ENCODE measurements around the gene TMOD3. TPM values are rescaled to one million over a fixed set of nuclear protein-coding genes. Genes with fewer than 3 reads are reported as not detected.
A peak's percentile ranks its signal among the peaks of the same experiment; 100 is the strongest.

Gene TMOD3
- total RNA-seq, 1 experiment from 2014 or later: 19.9 TPM

DNA sequence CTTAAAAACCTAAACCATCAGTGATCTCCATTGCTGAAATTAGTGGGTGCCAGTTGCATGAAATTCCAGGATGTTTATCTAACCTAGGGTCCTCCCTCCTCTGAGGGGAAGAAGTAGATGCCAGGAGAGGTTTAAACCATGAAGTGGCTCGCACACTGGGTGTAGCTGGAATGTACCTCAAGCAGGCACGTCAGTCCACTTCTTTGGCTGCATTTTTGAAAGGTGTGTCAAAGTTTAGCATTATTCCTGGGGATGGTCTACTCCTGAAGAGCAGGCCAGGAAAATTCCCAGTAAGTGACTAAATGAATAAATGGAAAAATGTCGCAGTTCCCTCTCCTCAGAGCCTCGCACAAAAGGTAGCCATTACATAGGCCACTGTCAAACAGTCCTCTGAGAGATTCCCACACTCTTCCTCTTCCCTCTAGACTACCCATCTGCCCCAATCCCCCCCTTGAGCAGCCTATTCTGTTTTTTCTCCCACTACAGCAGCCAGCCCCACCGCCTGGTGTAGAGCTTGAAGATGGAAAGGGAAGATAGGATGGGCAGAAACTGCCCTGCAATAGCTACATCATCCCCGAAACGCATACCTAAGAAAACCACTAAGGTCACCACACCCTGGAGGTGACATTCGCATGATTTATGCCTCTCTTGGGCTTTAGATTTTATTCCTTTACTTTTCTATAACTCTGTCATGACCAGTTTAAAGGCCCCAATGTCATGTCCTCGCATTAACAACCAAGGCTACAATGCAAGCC, 655 bp upstream of the TMOD3 start:
- DNase-seq (ENCODE audit: low spot score): peak; percentile 46

DNA sequence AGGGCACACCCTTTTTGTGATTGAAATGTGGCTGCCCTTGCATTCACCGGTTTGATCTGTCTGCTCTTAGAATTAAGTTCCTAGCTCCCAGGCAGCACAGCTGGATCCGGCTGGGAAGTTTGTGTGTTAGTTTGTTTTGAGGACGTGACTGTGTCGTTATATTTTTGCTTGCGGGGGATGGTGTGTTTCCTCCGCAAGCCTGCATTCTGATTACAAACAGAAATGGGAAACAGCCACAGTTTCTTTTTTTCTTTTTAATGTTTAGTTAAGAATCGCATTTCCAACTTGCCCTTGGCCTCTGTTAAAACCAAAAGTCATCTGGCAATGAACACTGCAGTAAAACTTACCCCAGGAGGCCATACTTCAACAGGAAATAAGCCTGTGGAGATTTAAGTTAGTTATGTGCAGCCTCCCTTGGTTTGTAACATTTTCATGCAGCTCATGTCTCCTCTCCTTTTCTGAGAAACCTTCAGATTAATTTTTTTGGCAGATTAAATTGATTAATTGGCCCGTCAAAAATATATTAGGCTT, 888 bp downstream of the TMOD3 start:
- DNase-seq (ENCODE audit: low spot score): no peak

DNA sequence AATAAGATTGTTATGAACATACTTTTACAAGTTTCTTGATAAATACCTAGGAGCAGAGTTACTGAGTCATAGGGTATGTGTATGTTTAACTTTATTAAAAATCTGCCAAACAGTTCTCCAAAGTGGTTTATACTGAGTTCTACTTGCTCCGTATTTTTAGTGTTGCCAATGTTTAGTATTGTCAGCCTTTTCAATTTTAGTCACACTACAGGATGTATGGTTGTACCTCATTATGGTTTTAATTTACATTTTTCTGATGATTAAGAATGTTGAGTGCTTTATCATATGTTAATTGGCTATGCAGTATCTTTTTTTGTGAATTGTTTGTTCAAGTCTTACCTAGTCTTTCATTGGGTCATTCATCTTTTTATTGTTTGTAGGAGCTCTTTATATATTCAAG, 4.3 kb downstream of the TMOD3 start:
- no peak for DNase-seq (ENCODE audit: low spot score)

DNA sequence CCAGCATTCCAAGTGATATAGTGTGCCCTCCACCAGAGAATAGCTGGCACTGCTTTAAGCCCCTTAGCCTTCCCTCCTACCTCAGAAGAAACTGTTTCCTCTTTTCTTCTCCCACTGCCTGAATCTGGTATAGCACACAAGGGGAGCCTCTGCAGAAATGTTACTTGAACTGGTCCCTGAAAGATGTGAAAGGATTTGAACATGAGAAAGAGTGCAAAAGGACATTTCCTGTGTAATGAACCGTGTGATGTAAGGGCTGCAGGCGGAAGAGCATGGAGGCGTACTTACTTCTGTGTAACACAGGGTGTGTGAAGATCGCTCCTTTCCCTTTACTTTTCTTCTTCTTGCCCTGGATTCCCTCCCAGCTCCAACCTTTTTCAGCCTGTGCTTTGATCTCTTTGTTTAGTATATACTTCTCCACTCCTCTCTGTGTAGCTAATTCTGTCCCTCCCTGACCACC, 8.4 kb downstream of the TMOD3 start:
- DNase-seq (ENCODE audit: low spot score): no peak

DNA sequence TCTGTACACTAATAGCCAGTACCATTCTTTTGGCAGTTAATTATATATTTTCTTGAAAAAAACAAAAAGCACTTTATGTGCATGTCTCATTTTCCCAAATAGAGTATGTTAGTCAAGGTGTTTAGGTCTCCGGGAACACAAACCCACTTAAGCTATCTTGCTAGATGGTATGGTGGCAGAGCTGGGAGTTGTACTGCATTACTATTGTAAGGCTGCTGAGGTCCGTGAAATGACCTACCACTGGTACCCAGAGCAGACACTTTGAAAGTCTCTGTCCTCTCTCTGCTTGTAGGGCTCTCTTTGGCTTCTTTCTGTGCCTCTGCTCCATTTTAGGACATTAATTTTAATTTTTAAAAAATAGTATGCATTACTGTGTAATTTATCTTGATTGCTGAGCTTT, 8.8 kb downstream of the TMOD3 start:
- DNase-seq (ENCODE audit: low spot score): no peak

DNA sequence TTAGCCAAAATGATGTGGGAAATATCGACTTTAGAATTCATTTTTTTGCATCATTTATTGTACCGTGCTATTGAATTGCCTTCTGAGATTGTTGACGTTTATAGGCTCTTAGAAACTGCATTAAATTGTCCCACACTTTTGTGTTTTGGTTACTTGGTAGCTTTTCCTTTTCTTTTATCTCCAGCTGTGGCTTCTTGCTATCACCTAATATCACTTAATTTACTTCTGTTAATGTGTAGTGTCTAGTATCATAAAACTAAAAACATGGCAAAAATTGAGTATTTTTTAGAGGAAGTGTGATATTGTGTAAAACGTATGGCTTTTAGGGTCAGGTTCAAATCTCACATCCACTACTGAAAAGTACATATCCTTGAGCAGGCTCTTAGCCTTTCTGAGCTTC, 11.2 kb downstream of the TMOD3 start:
- no peak for DNase-seq (ENCODE audit: low spot score)

DNA sequence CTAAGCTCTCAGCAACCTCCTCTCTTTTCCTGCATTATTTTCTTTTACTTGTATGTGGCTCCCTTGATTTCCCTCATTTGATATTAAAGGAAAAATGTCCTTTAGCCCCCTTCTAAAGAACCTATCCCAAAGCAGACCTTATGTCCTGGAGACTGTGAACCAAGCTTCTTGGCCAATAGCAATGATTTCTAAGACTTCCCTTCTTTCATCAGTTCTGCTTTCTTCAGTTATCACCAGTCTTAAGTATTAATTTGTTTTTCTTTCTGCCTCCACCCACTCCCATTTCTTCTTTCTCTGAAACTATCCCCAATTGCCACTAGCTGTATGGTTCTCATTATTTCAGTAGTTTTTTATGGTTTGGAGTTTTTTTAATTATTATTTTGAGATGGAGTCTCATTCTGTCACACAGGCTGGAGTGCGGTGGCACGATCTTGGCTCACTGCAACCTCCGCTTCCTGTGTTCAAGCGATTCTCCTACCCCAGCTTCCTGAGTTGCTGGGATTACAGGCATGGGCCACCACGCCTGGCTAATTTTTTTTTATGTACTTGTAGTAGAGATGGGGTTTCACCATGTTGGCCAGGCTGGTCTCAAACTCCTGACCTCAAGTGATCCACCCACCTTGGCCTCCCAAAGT, 12.1 kb downstream of the TMOD3 start:
- no peak for DNase-seq (ENCODE audit: low spot score)

DNA sequence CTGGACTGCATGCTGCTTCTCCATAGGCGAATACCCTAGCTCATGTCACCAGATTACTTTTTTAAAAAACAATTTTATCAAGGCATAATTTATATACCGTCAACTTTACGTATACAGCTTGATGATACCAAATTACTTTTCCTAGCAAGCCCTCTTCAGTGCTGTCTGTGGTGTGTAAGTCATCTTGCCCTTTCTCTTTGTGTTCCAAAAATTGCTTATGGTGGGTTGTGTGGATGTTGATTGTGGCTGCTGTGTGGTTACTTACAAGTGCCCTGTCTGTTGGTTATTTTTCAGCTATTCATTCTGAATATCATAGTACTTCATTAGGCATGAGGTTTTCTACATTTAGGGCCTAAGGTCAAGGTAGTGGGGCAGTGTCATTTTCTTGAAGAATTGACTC, 12.8 kb downstream of the TMOD3 start:
- no peak for DNase-seq (ENCODE audit: low spot score)

DNA sequence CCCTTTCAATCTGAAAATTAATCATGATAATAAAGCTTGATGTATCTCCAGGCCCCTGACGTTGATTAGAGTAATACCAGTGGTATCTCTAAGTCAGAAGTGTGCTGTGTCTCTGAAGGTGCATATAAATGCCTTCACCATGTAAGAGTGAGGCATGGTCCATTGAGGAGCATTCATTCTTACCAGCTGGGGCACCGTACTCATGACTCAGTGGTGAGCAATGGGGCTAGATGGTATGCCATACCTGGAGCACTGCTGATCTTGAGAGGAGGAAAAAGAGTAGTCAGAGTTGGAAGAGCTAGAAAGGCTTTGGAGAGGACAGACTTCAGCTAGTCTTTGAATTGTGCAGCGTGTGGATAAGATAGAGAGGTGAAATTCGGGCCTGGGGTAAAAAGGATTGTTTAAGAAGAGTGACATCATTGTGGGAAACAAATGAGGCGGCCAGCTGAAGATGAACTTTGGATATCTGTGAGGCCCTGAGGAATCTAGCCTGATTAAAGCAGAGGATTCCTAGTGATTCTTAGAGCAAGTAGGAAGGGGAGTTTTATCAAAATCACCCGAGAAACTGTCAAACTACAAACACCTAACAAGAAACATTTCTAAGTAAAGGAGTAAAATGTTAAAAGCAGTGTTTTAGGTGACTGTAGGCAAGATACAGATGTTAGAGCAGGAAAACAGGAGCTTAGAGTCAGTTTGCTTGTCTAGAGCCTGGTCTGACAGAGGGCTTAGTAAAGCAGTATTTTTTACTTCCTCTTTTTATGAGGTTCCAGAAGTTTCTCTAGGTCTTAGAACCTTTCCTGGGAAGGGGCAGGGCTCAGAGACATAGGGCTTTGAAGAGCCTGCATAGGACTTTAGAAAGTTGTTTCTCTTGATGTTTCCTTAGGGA, 13.6 kb downstream of the TMOD3 start:
- DNase-seq (ENCODE audit: low spot score): peak; percentile 26

DNA sequence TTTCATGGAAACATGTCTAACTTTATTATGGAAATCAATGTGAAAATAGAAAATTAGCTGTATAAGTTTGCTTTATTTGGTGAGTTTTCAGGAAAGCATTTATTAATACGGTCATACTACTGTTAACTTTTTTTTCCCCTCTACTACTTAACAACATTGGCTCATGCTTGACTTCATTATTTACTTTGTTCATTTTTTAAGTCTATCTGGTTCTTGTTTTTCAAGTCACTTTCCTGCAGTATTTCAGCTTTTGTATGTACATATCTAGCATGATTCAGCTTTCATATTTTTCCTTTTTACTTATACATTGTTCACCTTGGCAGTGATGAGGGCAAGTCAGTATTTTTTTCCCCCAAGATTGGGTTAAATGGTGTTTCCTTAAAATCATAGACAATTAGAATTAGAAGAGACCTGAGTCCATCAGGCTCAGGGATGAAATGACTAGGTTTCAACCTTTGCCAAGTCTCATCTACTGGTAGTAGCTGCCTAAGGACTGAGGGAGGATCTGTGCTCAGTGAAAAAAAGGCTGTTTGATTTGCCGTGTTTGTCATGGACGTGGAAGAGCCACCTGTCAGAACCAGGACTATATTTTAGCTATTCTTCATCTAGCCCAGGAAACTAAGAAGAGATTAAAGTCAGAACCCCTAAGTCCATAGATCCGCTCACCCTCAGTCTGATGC, 15.4 kb downstream of the TMOD3 start:
- peak; percentile 33 for DNase-seq (ENCODE audit: low spot score)

DNA sequence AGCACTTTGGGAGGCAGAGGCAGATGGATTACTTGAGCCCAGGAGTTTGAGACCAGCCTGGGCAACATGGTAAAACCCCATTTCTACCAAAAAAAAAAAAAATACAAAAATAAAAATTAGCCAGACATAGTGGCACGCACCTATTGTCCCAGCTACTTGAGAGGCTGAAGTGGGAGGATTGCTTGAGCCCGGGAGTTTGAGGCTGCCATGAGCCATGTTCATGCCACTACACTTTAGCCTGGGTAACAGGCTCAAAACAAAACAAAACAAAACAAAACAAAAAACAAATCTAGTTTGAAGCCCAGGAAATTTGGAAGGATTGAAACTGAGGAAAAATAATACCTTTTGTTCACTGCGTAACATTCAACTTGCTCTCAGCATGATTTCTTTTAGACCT, 16.6 kb downstream of the TMOD3 start:
- DNase-seq (ENCODE audit: low spot score): no peak

DNA sequence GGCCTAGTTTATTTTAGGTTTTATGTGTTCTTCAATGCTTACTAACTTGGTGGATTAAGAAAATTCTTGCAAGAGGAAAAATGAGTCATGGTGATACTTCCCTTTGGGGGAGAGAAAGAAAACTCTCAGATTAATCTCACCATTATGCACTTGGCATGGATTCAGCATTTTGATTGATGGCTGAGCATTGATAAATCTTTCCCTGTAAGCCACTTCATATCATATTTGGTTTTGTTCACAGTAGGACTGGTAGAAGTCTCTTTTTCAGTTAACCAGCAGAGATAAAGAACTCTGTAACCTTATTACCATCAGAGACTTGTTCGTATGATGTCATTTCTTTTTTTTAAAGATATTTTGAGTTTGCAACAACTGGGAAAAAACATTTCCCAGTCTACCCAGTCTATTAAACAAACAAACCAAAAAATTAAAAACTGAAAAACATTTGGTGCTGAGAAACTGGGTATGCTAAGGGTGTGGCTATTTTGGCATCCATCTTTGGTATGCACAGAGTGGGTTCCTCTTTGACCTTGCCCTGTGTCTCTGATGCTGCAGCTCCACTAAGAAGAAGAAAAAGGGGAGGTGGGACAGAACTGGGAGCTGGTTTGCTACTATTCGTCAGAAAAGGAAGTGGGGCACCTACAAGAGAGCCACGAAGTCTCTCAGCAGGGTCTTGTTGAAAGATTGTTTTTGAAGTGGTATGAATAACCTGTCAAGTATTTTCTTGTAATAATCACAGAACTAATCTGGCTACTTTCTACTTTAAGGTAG, 17.2 kb downstream of the TMOD3 start:
- DNase-seq (ENCODE audit: low spot score): peak; percentile 74

DNA sequence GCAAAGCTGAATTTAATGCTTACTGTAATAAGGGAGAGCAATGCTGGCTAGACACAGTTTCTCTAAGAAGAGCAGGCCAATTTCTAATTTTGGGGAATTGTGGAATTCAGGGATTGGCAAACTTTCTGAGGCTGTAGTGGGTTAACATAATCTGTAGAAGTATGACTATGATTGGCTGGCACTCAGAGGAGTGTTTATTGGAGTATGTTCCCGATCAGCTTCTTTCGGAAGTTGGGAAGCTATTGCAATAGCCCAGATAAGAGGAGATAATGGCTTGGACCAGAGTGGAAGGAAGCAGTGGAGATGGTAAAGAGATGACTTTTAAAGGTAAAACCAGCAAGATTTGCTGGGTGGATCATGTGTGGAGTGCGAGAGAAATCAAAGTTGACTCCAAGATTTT, 19.4 kb downstream of the TMOD3 start:
- DNase-seq (ENCODE audit: low spot score): no peak

DNA sequence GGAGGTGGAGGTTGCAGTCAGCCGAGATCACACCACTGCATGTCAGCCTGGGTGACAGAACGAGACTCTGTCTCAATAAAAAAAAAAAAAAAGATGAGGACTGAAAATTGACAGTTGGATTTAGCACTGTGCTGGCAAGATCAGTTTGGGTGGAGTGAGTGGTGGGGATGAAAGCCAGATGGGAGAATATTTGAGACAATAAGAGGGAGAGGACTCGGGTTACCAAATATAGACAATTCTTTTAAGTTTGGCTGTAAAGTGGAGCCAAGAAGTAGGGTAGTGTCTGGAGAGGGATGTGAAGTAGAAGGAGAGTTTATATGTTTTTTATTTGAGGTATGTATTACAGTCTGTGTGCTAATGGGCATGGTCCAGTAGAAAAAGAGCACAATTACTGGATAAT, 20.4 kb downstream of the TMOD3 start:
- DNase-seq (ENCODE audit: low spot score): no peak

DNA sequence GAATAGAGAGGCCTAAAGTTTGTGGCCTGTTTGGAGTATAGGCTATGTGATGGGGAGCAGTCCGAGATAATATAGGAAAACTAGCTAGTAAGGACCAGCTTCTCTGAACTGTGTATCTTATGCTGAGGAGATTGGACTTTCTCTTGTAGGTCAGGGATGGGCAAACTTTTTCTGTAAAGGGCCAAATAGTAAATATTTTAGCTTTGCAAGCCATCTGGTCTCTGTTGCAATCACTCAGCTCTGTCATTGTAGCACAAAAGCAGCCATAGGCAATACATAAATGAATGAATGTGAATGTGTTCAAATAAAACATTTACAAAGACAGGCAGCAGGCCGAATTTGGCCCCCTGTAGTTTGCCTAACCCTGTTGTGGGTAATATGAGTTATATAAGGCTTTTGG, 24.5 kb downstream of the TMOD3 start:
- no peak for DNase-seq (ENCODE audit: low spot score)

DNA sequence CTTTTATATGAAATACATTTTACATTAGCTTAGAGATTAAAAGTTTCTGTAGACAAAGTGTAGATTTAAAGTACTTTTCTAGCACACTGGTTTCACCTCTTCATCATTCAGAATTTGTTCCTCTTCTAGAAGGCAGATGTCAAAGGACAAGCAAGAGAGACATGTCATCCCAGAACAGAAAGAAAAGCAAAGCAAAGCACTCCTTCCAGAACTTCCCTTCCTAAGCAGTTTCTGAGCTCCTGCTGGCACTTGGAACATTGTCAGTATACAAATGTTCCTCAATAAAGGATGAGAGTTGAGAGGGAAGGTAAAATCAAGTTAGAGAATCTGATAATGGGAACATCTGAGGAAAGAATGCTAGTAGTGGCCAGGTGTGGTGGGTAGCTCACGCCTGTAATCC, 26.2 kb downstream of the TMOD3 start:
- no peak for DNase-seq (ENCODE audit: low spot score)

DNA sequence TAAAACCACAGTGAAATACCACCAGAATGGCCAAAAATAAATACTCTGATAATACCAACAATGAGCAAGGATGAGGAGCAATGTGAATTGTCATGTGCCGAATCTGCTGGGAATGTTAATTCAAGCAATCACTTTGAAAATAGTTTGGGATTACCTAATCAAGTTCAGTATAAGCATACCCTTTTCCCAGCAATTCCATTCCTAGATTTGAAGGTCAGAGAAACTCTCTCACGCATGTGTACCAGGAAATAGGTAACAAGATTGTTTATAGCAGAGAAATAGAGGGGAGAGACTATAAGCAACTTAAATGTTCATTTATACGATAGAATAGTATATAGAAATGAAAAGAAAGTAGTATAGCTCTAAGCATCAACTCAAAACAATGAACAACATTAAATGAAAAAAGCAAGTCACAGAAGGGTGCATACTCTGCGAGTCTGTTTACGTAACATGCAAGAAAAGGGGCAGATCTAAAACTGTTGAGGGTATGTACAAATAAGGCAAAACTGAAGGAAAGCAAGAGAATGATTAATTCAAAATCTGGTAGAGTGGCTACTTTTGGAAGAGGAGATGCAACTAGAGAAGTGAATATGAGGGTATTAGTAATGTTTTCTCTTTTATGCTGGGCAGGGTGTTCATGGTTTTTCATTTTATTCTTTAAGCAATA, 27.4 kb downstream of the TMOD3 start:
- no peak for DNase-seq (ENCODE audit: low spot score)

DNA sequence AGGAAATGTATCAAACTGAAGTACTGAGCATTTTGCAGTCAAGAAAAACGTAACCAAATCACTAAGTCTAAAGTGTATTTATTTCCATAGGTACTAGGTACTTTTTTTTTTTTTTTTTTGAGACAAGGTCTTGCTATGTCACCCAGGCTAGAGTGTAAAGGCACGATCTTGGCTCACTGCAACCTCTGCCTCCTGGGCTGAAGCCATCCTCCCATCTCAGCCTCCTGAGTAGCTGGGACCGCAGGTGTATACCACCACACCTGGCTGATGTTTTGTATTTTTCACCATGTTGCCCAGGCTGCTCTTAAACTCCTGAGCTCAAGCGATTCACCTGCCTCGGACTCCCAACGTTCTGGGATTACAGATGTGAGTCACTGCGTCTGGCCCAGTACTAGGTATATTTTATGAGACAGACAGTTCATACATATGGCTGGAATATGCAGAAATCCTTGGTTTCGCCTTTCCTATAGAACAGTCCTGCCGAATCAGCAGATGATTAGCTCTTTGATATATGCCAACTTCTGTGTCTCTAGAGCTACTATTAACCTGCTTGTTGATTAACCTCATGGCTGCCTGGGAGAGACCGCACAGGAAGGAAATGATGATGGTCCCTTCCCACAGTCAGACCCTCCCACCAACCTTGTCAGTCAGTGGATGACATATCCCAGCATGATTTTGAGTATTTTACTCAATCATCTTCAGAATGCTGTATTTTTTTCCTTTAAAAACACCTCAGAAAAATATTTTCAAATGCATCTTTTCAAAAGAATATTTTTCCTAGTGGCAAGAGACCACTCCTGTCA, 32.3 kb downstream of the TMOD3 start:
- DNase-seq (ENCODE audit: low spot score): no peak

DNA sequence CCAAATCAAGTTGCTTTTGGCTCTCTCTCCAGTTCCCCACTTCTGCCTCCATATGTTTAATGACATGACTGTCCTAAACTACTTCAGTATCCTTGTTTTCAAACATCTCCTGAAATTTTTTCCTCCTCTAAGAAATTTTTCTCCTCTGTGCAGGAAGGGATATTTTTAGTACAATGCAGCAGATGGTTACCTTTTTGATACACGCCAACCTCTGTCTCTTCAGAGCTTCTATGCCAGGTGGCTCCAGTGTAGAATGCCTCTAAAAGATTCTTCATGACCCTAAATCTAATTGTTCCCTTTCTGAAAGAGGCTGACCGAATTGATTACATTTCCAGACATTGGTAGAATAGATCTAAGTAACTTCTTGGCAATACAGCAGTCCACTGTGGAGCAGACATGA, 33.7 kb downstream of the TMOD3 start:
- DNase-seq (ENCODE audit: low spot score): no peak

Measured in HT-29 (cell line).